Stimulated activated CD4-positive, alpha-beta T cell treated with anti-CD3 and anti-CD28 coated beads, TNF-alpha, amount 100 ng/mL, for 48 hours (primary cell): Measurements from ENCODE around the gene PLEKHA5.
"Not testable (repeated sequence)": the region's sequence is repeated elsewhere in the genome, so short reads cannot be mapped to it uniquely, and the experiment has no call there.

Experiments used
- DNase-seq, 3 donors: peaks; one replicate each; pipeline ENCODE4 v3.0.0-alpha.2; 2020; ENCODE audit warnings: low read depth in 3 of 3

Gene PLEKHA5

GRCh38 chr12:19166956-19167355 lies 37.4 kb downstream of the PLEKHA5 start:
- no peak for DNase-seq

- DNase-seq = no peak
Measured at GRCh38 chr12:19167708-19168107, 38.2 kb downstream of the PLEKHA5 start.

- no peak for DNase-seq
Measured at GRCh38 chr12:19168644-19169043, 39.1 kb downstream of the PLEKHA5 start.

GRCh38 chr12:19169222-19169621 lies 39.7 kb downstream of the PLEKHA5 start:
- DNase-seq = no peak

- DNase-seq = not testable (repeated sequence)
Measured at GRCh38 chr12:19170286-19170685, 40.8 kb downstream of the PLEKHA5 start.

- no peak for DNase-seq
Measured at GRCh38 chr12:19171731-19172130, 42.2 kb downstream of the PLEKHA5 start.

- DNase-seq = no peak
Measured at GRCh38 chr12:19177754-19178153, 48.2 kb downstream of the PLEKHA5 start.

- DNase-seq = no peak
Measured at GRCh38 chr12:19179986-19180385, 50.5 kb downstream of the PLEKHA5 start.

GRCh38 chr12:19181666-19182426 lies 52.3 kb downstream of the PLEKHA5 start:
- no peak for DNase-seq

- DNase-seq = no peak
Measured at GRCh38 chr12:19183121-19183838, 53.7 kb downstream of the PLEKHA5 start.

GRCh38 chr12:19185262-19185929 lies 55.9 kb downstream of the PLEKHA5 start:
- no peak for DNase-seq

GRCh38 chr12:19186722-19187661 lies 57.5 kb downstream of the PLEKHA5 start:
- DNase-seq = no peak

- no peak for DNase-seq
Measured at GRCh38 chr12:19189522-19189921, 60.0 kb downstream of the PLEKHA5 start.

GRCh38 chr12:19190292-19191031 lies 60.9 kb downstream of the PLEKHA5 start:
- DNase-seq = no peak

- no peak for DNase-seq
Measured at GRCh38 chr12:19191089-19191488, 61.6 kb downstream of the PLEKHA5 start.

GRCh38 chr12:19191563-19191962 lies 62.0 kb downstream of the PLEKHA5 start:
- no peak for DNase-seq

GRCh38 chr12:19192710-19193109 lies 63.2 kb downstream of the PLEKHA5 start:
- no peak for DNase-seq

- no peak for DNase-seq
Measured at GRCh38 chr12:19194963-19195362, 65.4 kb downstream of the PLEKHA5 start.

- DNase-seq = no peak
Measured at GRCh38 chr12:19196959-19197630, 67.6 kb downstream of the PLEKHA5 start.

- DNase-seq = no peak
Measured at GRCh38 chr12:19198272-19198671, 68.7 kb downstream of the PLEKHA5 start.
